Fibroblast of pulmonary artery (primary cell): ENCODE results near the gene BAIAP3.

Experiments used
- DNase-seq: peaks from one replicate; pipeline ENCODE4 v3.0.0-alpha.2; 2010; ENCODE audit warnings: low read depth
- H3K4me3 ChIP-seq: replicated peaks from 2 replicates; pipeline ENCODE4 v1.5.1; 2011; ENCODE audit warnings: low read depth, mild to moderate bottlenecking, control low read depth, low read length, moderate library complexity
- TF ChIP-seq, protein P1 (sequence below): IDR thresholded peaks from 2 replicates; pipeline ENCODE4 v1.5.1; 2011; ENCODE audit warnings: mild to moderate bottlenecking, control low read depth, low read length, inconsistent platforms; ENCODE audit errors: missing control alignments

Gene BAIAP3

DNA sequence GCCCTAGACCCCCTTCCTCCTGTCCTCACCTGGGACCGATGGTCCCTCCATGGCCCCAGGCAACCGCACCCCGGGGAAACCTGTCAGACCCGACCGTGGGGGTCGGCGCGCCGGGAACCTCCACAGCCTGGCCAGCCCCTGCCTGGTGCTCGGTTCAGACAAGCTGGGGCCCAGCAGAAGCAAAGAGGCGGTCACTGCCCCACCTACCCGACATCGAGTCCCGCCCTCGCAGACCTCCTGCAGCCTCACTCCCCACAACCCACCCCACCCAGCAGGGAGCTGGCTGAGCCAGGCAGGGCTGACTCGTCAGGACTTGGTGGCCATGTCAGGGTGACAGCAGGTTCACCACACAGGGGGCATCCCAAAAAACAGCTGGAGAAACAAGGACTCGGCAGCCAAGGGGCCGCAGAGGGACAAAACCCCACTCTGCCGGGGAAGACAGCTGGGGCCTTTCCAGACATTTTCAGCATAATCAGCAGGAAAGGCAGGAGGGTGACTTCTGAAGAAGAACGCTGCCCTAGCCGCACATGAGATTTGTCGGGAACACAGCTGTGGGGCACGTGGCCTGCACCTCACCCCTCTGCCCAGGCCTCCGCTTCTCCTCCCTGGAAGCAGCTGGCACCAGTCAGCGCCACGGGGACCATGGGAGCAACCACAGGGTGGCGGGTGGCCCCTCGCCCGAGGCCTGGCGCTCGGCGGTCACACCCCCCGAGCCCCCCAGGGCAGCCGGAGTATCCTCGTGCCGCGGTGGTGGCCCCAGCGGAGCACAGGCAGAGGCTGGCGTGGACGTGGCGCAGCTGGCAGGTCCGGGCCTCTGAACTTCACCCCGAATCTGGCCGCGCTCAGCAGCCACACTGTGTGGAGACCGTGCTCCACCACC lies 41.2 kb downstream of the BAIAP3 start:
- DNase-seq: no peak
- no peak overlapping the region for H3K4me3 ChIP-seq
- TF ChIP-seq, protein P1, sequence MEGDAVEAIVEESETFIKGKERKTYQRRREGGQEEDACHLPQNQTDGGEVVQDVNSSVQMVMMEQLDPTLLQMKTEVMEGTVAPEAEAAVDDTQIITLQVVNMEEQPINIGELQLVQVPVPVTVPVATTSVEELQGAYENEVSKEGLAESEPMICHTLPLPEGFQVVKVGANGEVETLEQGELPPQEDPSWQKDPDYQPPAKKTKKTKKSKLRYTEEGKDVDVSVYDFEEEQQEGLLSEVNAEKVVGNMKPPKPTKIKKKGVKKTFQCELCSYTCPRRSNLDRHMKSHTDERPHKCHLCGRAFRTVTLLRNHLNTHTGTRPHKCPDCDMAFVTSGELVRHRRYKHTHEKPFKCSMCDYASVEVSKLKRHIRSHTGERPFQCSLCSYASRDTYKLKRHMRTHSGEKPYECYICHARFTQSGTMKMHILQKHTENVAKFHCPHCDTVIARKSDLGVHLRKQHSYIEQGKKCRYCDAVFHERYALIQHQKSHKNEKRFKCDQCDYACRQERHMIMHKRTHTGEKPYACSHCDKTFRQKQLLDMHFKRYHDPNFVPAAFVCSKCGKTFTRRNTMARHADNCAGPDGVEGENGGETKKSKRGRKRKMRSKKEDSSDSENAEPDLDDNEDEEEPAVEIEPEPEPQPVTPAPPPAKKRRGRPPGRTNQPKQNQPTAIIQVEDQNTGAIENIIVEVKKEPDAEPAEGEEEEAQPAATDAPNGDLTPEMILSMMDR: no peak

- TF ChIP-seq, protein P1: no peak
- no peak overlapping the region for H3K4me3 ChIP-seq
- DNase-seq: no peak
These were observed 41.8 kb downstream of the BAIAP3 start for GRCh38 chr16:1375298-1375640.

- DNase-seq: no peak
- TF ChIP-seq, protein P1: no peak
- H3K4me3 ChIP-seq: no peak overlapping the region
These were observed 42.4 kb downstream of the BAIAP3 start for GRCh38 chr16:1375741-1376410.

- DNase-seq: no peak
- TF ChIP-seq, protein P1: no peak
- H3K4me3 ChIP-seq: no peak overlapping the region
These were observed 44.1 kb downstream of the BAIAP3 start for GRCh38 chr16:1377406-1378010.

DNA sequence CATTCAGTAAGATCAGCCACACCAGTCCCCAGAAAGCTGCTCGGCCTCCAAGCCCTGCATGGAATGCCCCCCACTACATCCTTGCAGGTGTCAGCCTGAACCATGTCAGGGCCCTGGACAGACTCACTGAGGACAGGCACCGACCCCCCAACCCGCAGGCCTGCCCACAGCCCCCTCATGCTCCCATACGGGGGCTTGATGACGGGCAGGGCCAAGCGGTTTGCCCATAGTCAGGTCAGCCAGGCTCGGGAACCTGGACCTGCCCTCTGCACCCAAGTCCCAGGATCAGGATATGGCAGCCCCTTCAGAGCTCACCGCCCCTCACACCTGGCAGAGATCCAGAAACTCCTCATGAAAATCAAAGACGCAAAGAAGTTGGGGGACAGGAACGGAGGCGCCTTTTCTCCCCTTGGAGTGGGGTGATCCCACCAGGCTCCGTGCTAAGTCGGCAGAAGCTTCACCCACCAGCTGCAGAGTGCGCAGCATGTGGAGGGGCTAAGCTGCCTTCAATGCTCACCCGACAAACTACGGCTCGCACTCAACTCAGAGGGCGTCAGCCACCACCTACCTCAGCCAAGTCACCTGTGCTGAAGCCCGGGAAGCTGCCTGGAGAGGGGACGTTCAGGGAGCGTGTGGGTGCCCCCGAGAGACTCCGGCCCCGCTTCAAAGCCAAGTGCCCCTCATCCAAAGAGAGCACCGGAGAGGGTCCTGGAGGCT lies 44.8 kb downstream of the BAIAP3 start:
- H3K4me3 ChIP-seq: peak overlapping the region; percentile 50
- no peak for DNase-seq

DNA sequence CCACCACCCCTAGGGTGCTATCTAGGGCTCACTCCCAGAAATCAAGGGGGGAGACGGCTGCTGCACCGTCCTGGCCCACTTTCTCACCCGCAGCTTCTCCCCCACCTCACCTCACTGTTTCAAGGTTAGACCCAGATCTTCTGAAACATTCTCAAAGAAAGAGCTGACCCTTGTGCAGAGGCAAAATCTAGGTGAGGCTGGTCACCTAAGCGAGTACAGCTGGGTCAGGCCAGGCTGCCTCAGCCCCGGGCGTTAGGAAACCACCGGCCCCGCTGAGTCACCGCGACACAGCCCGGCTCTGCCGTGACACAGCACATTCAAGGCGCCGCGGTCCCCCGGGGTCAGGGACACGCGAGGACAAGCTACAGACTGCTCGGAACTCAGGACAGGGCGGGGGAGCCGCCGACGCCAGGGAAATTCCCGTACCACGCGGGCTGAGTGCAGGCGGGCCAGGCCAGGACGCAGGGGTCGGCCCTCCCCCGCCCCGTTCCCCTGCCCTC lies 45.4 kb downstream of the BAIAP3 start:
- peak; percentile 74 for DNase-seq
- TF ChIP-seq, protein P1: no peak
- H3K4me3 ChIP-seq: peak overlapping the region; percentile 50

More for the DNA sequence above, 44.8 kb downstream of the BAIAP3 start:
- TF ChIP-seq, protein P1: no peak
